A673 (cell line): ENCODE data around the gene MR1. TPM values are rescaled to one million over a fixed set of nuclear protein-coding genes. Genes with fewer than 3 reads are reported as not detected.

ENCODE experiments used
- BruUV-seq: library from RNA; stranded (reverse); fragments of 400-500 nt; replicated peaks from 2 replicates; lab custom pipeline; 2021; lab: Mats Ljungman, UMichigan
- CTCF ChIA-PET: fragments of 300-600 bp; sonication (Branson Sonifier 250); formaldehyde crosslinking; loops from one replicate; lab custom pipeline; 2022; ENCODE audit warnings: antibody characterized with exemption; lab: Charles Lee
- POLR2A ChIA-PET: fragments of 300-600 bp; sonication (Branson Sonifier 250); formaldehyde crosslinking; loops from one replicate; lab custom pipeline; 2022; ENCODE audit warnings: antibody characterized with exemption; ENCODE audit not compliant: low non-redundant PET; lab: Charles Lee
- DNase-seq: peaks from one replicate; pipeline ENCODE4 v3.0.0-alpha.2; 2015; ENCODE audit warnings: low spot score
- H3K27ac ChIP-seq: fragments of 200-600 bp; sonication (generic); 2 replicates; pipeline ENCODE4 v1.5.1; 2016; ENCODE audit warnings: mixed run types, low read depth, mild to moderate bottlenecking, mixed read lengths, antibody characterized with exemption, low read length; ENCODE audit not compliant: poor library complexity, severe bottlenecking
- H3K27me3 ChIP-seq: fragments of 200-600 bp; sonication (generic); replicated peaks from 2 replicates; pipeline ENCODE4 v1.6.1; 2017; ENCODE audit warnings: mixed run types, low read depth, mild to moderate bottlenecking, mixed read lengths, antibody characterized with exemption, low read length; ENCODE audit not compliant: insufficient read depth, poor library complexity
- H3K36me3 ChIP-seq: fragments of 200-600 bp; sonication (generic); 2 replicates; pipeline ENCODE4 v1.6.1; 2016; ENCODE audit warnings: mixed run types, mild to moderate bottlenecking, mixed read lengths, antibody characterized with exemption, low read length; ENCODE audit not compliant: insufficient read depth, poor library complexity, severe bottlenecking
- H3K4me1 ChIP-seq: fragments of 200-600 bp; sonication (generic); 2 replicates; pipeline ENCODE4 v1.6.1; 2017; ENCODE audit warnings: mixed run types, mild to moderate bottlenecking, mixed read lengths, antibody characterized with exemption, low read length; ENCODE audit not compliant: insufficient read depth, poor library complexity, severe bottlenecking
- H3K4me3 ChIP-seq: fragments of 200-600 bp; sonication (generic); 2 replicates; pipeline ENCODE4 v1.5.1; 2016; ENCODE audit warnings: low read depth, mixed run types, mild to moderate bottlenecking, mixed read lengths, low read length; ENCODE audit not compliant: poor library complexity, severe bottlenecking
- H3K9me3 ChIP-seq: fragments of 200-600 bp; sonication (generic); 2 replicates; pipeline ENCODE4 v1.6.1; 2016; ENCODE audit warnings: mixed run types, low read depth, mild to moderate bottlenecking, mixed read lengths, antibody characterized with exemption, low read length; ENCODE audit not compliant: poor library complexity, severe bottlenecking
- EZH2 ChIP-seq: fragments of 200-600 bp; sonication (generic); IDR thresholded peaks from 2 replicates; pipeline ENCODE4 v1.6.1; 2017; ENCODE audit warnings: borderline replicate concordance, low read depth, mild to moderate bottlenecking, mixed read lengths, antibody characterized with exemption, low read length; ENCODE audit not compliant: poor library complexity, severe bottlenecking
- intact Hi-C: fragments of 100-400 bp; cut with micrococcal nuclease; formaldehyde crosslinking; loops from one replicate; pipeline ENCODE4 v1.10.0; 2022; ENCODE audit not compliant: unreplicated experiment
- total RNA-seq: library from RNA; stranded (reverse); gene quantifications from 2 replicates; pipeline ENCODE4 v1.2.3, GENCODE V29; 2021
- TF ChIP-seq, protein P1 (sequence below): fragments of 300-800, 200-600 bp; sonication (generic); conservative IDR thresholded peaks from 2 replicates; pipeline ENCODE4 v1.5.1; 2017; ENCODE audit warnings: low read depth, mild to moderate bottlenecking, antibody characterized with exemption, low read length, moderate library complexity, mixed read lengths

Gene MR1
- total RNA-seq, 1 experiment from 2014 or later = 2.6 TPM

DNA sequence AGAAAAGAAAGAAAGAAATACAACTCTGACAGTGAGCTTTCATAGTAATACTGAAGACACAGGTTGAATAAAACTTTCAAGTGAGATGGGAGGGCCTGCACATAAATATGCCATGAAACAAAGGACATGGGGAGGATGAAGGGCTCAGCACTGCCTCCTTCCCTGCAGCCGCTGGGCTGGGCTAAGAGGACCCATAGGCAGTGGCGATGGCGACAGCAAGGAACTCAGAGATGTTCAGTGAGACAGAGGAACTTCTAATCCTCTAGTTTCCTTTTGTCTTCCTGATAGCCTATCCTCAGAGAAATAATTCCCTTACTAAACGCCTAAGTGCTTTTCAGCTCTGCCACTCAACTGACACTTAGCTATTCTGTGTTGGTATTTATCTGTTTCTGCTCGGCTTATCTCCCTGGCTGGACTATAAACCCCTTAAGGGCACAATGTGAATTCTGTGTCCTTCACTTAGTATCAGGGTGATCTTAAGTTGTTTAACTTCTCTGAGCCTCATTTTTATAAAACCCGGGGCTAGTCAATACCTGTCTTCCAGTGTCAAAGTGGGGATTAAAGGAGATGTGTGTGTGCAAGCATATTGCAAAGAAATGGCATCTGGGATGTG, 30.3 kb downstream of the MR1 start:
- ChIA-PET CTCF (no interaction called here), POLR2A (no interaction called here)
- Histone ChIP-seq H3K27ac (no peak overlapping the region), H3K4me3 (no peak overlapping the region), H3K36me3 (no peaks in the 10 kb centered on the region), H3K9me3 (no peaks in the 10 kb centered on the region), H3K27me3 (no peaks in the 10 kb centered on the region), H3K4me1 (peaks cover 24% of the 10 kb centered on the region)
- TF ChIP-seq EZH2 = no peak
- TF ChIP-seq, protein P1, sequence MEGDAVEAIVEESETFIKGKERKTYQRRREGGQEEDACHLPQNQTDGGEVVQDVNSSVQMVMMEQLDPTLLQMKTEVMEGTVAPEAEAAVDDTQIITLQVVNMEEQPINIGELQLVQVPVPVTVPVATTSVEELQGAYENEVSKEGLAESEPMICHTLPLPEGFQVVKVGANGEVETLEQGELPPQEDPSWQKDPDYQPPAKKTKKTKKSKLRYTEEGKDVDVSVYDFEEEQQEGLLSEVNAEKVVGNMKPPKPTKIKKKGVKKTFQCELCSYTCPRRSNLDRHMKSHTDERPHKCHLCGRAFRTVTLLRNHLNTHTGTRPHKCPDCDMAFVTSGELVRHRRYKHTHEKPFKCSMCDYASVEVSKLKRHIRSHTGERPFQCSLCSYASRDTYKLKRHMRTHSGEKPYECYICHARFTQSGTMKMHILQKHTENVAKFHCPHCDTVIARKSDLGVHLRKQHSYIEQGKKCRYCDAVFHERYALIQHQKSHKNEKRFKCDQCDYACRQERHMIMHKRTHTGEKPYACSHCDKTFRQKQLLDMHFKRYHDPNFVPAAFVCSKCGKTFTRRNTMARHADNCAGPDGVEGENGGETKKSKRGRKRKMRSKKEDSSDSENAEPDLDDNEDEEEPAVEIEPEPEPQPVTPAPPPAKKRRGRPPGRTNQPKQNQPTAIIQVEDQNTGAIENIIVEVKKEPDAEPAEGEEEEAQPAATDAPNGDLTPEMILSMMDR = no peak
- no TSS peak for BruUV-seq
- intact Hi-C loops = no loop called here
- no peak for DNase-seq

DNA sequence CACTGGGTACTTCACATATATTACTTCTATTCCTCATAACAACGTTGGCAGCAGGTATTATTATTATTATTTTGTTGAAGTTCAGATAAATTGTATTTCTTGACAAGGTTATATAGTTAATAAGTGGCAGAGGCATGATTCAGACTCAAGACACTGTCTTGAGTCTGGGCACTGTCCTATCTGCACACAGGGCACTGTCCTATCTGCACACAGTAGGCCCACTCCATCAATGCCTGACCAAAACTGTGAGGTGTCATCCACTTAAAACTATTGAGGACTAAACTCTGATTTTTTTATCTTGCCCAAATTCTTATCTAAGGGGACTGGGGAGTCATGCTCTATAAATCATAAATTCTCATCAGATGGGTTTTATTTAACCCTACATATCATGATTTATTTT, 30.9 kb downstream of the MR1 start:
- ChIA-PET CTCF (no interaction called here), POLR2A (no interaction called here)
- H3K4me3 ChIP-seq = no peak overlapping the region

DNA sequence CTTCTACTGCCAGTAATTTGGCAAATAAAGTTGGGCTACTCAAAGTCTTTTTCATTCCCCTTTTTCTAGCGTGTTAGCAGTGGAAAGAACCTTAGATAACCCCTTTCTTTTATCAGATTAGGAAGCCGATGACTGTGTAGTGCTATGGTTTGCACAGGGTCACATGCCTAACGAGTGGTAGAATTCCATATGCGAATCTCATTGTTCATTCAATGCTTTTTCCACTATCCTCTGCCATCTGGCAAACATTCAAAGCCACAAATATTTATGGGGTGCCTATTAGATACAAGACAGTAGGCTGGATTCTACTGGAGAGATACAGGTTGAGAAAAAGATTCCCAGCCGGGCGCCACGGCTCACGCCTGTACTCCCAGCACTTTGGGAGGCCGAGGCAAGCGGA, 39.9 kb downstream of the MR1 start:
- CTCF ChIA-PET = no interaction called here
- H3K4me3 ChIP-seq = no peak overlapping the region
- H3K27me3 ChIP-seq = no peaks in the 10 kb centered on the region
- H3K27ac ChIP-seq = no peak overlapping the region
- H3K9me3 ChIP-seq = no peaks in the 10 kb centered on the region
- intact Hi-C loops = no loop called here
- POLR2A ChIA-PET = no interaction called here
- DNase-seq = no peak
- no peaks in the 10 kb centered on the region for H3K36me3 ChIP-seq
- TF ChIP-seq EZH2 = no peak
- TF ChIP-seq, protein P1 = no peak
- peaks cover 19% of the 10 kb centered on the region for H3K4me1 ChIP-seq
- BruUV-seq = no TSS peak

More for the DNA sequence above, 30.9 kb downstream of the MR1 start:
- TF ChIP-seq, protein P1 = no peak
- TF ChIP-seq EZH2 = no peak
- no peaks in the 10 kb centered on the region for H3K9me3 ChIP-seq
- intact Hi-C loops = no loop called here
- H3K27me3 ChIP-seq = no peaks in the 10 kb centered on the region
- no peak for DNase-seq
- BruUV-seq = no TSS peak
- H3K36me3 ChIP-seq = no peaks in the 10 kb centered on the region
- no peak overlapping the region for H3K27ac ChIP-seq
- H3K4me1 ChIP-seq = peaks cover 24% of the 10 kb centered on the region
